Tibial artery (tissue), 4 donors: ENCODE results near the gene ZNRF3.

Source experiments
- DNase-seq, 2 donors: peaks; one replicate each; pipeline ENCODE4 v3.0.0-alpha.2; 2019
- H3K27ac ChIP-seq, 2 donors: fragments of 200-600 bp; sonication (generic) in 1 of 2; 1 replicate in 1 of 2; 2 replicates in 1 of 2; pipeline ENCODE4 v1.5.1; 2018 to 2019; ENCODE audit warnings: mild to moderate bottlenecking in 1 of 2
- H3K27me3 ChIP-seq, 2 donors: fragments of 200-600 bp; sonication (generic) in 1 of 2; one replicate each; pipeline versions ENCODE4 v1.5.1 to v1.6.0; 2016 to 2019
- H3K36me3 ChIP-seq, 3 donors: fragments of 200-600 bp; sonication (generic) in 2 of 3; one replicate each; pipeline ENCODE4 v1.5.1; 2016 to 2019; ENCODE audit warnings: mild to moderate bottlenecking in 2 of 3
- H3K4me1 ChIP-seq, 4 donors: fragments of 200-600 bp; sonication (generic) in 2 of 4; 1 replicate in 3 of 4; 2 replicates in 1 of 4; pipeline ENCODE4 v1.5.1; 2016 to 2019
- H3K4me3 ChIP-seq, 2 donors: fragments of 200-600 bp; sonication (generic) in 1 of 2; 1 replicate in 1 of 2; 2 replicates in 1 of 2; pipeline ENCODE4 v1.5.1; 2018 to 2019; ENCODE audit warnings: mild to moderate bottlenecking in 2 of 2
- H3K9me3 ChIP-seq, 3 donors: fragments of 200-600 bp; sonication (generic) in 1 of 3; one replicate each; pipeline ENCODE4 v1.5.1; 2016 to 2019
- intact Hi-C: fragments of 100-400 bp; cut with DNase I; formaldehyde crosslinking; loops from one replicate; pipeline ENCODE4 v1.15.0; 2023; ENCODE audit warnings: low total_unique reads
- TF ChIP-seq, protein P1 (sequence below), 2 experiments: fragments of 200-600 bp in 1 of 2; fragments of 450-650 bp in 1 of 2; IDR thresholded peaks; one replicate each; pipeline ENCODE4 v1.5.1; 2017 to 2019; ENCODE audit warnings: antibody characterized with exemption in 2 of 2, mild to moderate bottlenecking in 1 of 2, moderate library complexity in 1 of 2

ZNRF3 gene

DNA sequence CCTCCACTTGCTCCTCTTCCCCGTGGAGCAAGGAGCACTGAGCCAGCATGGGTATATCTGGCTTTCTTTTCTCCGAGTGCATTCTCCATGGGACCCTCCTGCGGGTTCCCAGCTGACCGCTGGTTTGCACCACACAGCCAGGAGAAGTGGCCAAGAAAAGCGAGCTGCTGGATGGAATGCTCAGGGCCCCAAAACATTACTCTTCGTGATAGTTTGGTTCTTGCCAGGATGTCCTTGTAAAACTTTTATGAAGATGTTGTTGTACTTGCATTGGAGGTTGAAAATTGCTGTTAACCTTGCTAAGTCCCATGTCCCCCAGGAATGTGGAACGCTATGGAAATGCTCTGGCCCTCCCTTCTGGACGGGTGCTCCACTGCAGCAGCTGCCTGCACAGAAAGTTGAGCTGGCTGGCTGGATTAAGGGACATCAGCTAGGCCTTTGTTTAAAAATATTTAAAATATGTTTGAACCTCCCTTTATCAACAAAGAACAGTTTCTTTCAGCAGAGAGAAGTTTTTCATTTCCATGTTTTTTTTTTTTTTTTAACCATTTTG is 68.7 kb downstream of the ZNRF3 start:
- intact Hi-C loops = loop anchor here (5.0 to 10.0 kb wide), 3 partner anchors 67 to 95 kb away; partner anchors contain the start of gene ZNRF3

DNA sequence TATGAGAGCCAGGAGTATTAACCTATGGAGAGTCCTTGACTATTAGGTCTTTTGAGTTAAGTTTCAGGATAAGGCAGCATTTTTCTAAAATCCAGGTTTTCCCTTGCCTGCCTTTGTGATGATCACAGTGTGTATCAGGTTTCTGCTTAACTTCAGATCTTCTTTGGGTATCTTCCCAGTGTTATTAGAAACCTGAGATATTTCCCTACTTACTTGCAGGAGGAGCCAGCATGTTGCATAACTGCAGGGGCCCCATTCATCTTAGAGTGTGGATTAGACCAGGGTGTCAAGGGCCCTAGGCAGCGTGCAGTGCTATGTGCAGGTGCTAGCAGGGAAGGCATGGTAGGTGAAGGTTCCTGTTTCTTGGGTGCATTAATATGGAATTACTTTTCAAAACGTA is 69.5 kb downstream of the ZNRF3 start:
- peak overlapping the region; percentile 32 to 45 for H3K27ac ChIP-seq
- peaks cover 0 to 59% (median 20%) of the 10 kb centered on the region in 4 donors for H3K4me1 ChIP-seq
- H3K36me3 ChIP-seq = no peaks in the 10 kb centered on the region
- no peaks in the 10 kb centered on the region for H3K9me3 ChIP-seq
- no peak overlapping the region for H3K4me3 ChIP-seq
- no peaks in the 10 kb centered on the region for H3K27me3 ChIP-seq
- intact Hi-C loops = loop anchor here (5.0 to 10.0 kb wide), 3 partner anchors 68 to 96 kb away; partner anchors contain the start of gene ZNRF3
- TF ChIP-seq, protein P1, sequence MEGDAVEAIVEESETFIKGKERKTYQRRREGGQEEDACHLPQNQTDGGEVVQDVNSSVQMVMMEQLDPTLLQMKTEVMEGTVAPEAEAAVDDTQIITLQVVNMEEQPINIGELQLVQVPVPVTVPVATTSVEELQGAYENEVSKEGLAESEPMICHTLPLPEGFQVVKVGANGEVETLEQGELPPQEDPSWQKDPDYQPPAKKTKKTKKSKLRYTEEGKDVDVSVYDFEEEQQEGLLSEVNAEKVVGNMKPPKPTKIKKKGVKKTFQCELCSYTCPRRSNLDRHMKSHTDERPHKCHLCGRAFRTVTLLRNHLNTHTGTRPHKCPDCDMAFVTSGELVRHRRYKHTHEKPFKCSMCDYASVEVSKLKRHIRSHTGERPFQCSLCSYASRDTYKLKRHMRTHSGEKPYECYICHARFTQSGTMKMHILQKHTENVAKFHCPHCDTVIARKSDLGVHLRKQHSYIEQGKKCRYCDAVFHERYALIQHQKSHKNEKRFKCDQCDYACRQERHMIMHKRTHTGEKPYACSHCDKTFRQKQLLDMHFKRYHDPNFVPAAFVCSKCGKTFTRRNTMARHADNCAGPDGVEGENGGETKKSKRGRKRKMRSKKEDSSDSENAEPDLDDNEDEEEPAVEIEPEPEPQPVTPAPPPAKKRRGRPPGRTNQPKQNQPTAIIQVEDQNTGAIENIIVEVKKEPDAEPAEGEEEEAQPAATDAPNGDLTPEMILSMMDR (IDR thresholded peaks at IDR 0.05) = no peak
- DNase-seq = no peak

More for the DNA sequence above, 68.7 kb downstream of the ZNRF3 start:
- H3K4me1 ChIP-seq = peaks cover 0 to 59% (median 20%) of the 10 kb centered on the region in 4 donors
- H3K9me3 ChIP-seq = no peaks in the 10 kb centered on the region
- peak in 1 of 2 donors; percentile 65 for DNase-seq
- H3K36me3 ChIP-seq = no peaks in the 10 kb centered on the region
- TF ChIP-seq, protein P1 (IDR thresholded peaks at IDR 0.05) = peak; percentile 40 to 42
- H3K27me3 ChIP-seq = no peaks in the 10 kb centered on the region
- H3K4me3 ChIP-seq = no peak overlapping the region
- H3K27ac ChIP-seq = peak overlapping the region; percentile 32 to 45

DNA sequence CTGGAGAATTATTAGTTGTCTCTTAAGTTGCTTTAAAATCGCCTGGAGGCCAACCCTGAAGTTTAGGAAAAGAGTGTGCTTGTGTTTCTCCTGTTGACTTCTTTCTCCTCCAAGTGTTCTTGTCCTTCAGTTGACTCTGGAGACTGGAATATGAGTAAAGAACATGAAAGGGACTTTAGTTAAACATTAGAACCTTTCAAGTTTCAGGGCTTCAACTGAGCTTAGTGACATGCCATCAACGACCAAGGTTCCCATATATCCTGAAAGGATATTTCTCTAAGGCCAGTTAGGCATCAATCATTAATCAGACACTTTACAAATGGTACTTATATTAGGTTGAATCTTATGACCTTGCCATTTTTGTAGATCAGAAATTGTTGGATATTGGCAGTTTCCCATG is 70.0 kb downstream of the ZNRF3 start:
- peaks cover 0 to 59% (median 20%) of the 10 kb centered on the region in 4 donors for H3K4me1 ChIP-seq
- TF ChIP-seq, protein P1 (IDR thresholded peaks at IDR 0.05) = no peak
- intact Hi-C loops = loop anchor here (5.0 to 10.0 kb wide), 3 partner anchors 69 to 96 kb away; partner anchors contain the start of gene ZNRF3
- H3K36me3 ChIP-seq = no peaks in the 10 kb centered on the region
- peak overlapping the region; percentile 32 to 45 for H3K27ac ChIP-seq
- H3K4me3 ChIP-seq = no peak overlapping the region
- H3K9me3 ChIP-seq = no peaks in the 10 kb centered on the region
- no peaks in the 10 kb centered on the region for H3K27me3 ChIP-seq
- no peak for DNase-seq

DNA sequence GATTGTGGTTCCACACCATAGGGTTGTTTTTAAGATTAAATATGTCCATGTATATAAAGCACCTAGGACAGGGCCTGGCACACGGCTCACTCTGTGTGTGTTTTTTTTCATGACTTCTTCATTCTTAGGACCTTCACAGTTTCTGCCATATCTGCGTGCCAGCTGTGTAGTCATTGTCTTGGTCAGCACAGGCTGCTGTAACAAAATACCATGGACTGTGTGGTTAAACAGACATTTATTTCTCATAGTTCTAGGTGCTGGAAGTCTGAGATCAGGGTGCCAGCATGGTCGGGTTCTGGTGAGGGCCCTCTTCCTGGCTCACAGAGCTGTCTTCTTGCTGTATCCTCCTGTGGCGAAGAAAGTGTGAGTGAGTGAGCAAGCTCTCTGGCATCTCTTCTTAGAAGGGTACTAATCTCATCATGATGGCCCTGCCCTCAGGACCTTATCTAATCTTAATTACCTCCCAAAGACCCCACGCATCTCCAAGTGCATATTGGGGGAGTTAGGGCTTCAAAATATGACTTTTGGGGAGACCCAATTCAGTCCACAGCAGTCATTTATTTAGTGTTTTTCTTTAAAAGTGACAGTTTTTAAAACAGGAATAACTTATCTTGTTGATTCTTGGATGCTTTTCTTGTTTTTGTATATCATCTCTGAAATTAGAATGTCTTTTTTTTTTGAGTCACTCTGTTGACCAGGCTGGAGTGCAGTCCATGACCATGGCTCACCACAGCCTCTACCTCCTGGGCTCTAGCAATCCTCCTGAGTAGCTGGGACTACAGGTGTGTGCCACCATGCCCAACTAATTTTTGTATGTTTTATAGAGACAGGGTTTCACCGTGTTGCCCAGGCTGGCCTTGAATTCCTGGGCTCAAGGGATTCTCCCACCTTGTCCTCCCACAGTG is 70.9 kb downstream of the ZNRF3 start:
- Histone ChIP-seq H3K9me3 (no peaks in the 10 kb centered on the region), H3K4me3 (no peak overlapping the region), H3K27me3 (no peaks in the 10 kb centered on the region), H3K4me1 (peaks cover 0 to 61% (median 19%) of the 10 kb centered on the region in 4 donors), H3K36me3 (no peaks in the 10 kb centered on the region), H3K27ac (peak overlapping the region in 1 of 2 donors; percentile 45)
- DNase-seq = no peak
- intact Hi-C loops = loop anchor here (5.0 to 10.0 kb wide), 3 partner anchors 69 to 97 kb away; partner anchors contain the start of gene ZNRF3
- TF ChIP-seq, protein P1 (IDR thresholded peaks at IDR 0.05) = no peak

DNA sequence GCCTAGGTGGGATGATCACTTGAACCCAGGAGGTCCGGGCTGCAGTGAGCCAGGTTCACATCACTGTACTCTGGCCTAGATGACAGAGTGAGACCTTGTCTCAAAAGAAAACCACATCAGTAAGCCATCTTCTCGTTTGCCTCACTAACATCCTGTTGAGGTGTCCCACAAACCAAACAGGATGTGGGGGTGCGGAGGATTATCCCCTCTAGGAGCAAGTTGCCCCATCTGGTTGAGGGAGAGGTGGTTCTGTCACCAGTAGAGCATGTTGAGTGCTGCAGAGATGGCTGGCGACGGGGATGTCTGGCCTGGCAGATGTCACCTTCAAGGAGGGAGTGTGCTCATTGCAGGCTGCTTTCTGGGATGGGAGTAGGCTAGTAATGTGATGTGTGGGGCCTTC is 72.4 kb downstream of the ZNRF3 start:
- H3K27me3 ChIP-seq = no peaks in the 10 kb centered on the region
- intact Hi-C loops = loop anchor here (10.0 kb wide), 2 partner anchors 71 to 89 kb away; partner anchors contain the start of gene ZNRF3
- no peaks in the 10 kb centered on the region for H3K36me3 ChIP-seq
- peaks cover 0 to 50% (median 12%) of the 10 kb centered on the region in 4 donors for H3K4me1 ChIP-seq
- H3K4me3 ChIP-seq = no peak overlapping the region
- TF ChIP-seq, protein P1 (IDR thresholded peaks at IDR 0.05) = no peak
- H3K27ac ChIP-seq = no peak overlapping the region
- DNase-seq = no peak
- H3K9me3 ChIP-seq = no peaks in the 10 kb centered on the region
